NT2/D1 (cell line): ENCODE results near the gene EIF4A3.

Source experiments
- DNase-seq: peaks from one replicate; pipeline ENCODE4 v3.0.0-alpha.2; 2011; ENCODE audit warnings: low read depth, low spot score
- H3K27me3 ChIP-seq: 2 replicates; pipeline ENCODE4 v1.6.0; 2011; ENCODE audit warnings: mild to moderate bottlenecking; ENCODE audit not compliant: insufficient read length, insufficient read depth
- H3K36me3 ChIP-seq: 2 replicates; pipeline ENCODE4 v1.6.1; 2011; ENCODE audit warnings: mild to moderate bottlenecking, low read length, mixed read lengths; ENCODE audit not compliant: insufficient read depth, insufficient read length
- H3K4me1 ChIP-seq: 2 replicates; pipeline ENCODE4 v1.5.1; 2011; ENCODE audit not compliant: insufficient read depth, insufficient read length
- H3K4me3 ChIP-seq: 2 replicates; pipeline ENCODE4 v1.5.1; 2011; ENCODE audit warnings: low read depth; ENCODE audit not compliant: insufficient read length
- H3K9ac ChIP-seq: 2 replicates; pipeline ENCODE4 v1.6.0; 2011; ENCODE audit warnings: low read depth; ENCODE audit not compliant: insufficient read length
- H3K9me3 ChIP-seq: 2 replicates; pipeline ENCODE4 v1.5.1; 2011; ENCODE audit warnings: mild to moderate bottlenecking, low read length; ENCODE audit not compliant: insufficient read depth
- SUZ12 ChIP-seq: IDR thresholded peaks from 2 replicates; pipeline ENCODE4 v1.6.1; 2011; ENCODE audit not compliant: insufficient read length, insufficient read depth; ENCODE audit errors: extremely low read depth
- YY1 ChIP-seq: IDR thresholded peaks from 2 replicates; pipeline ENCODE4 v1.6.1; 2011; ENCODE audit not compliant: insufficient read length, insufficient read depth
- ZNF274 ChIP-seq: IDR thresholded peaks from 2 replicates; pipeline ENCODE4 v1.6.1; 2011; ENCODE audit warnings: mild to moderate bottlenecking, low read depth, low read length

The EIF4A3 gene

GRCh38 chr17:80145076-80146075, 1.6 kb downstream of the EIF4A3 start:
- TF ChIP-seq SUZ12 (no peak), ZNF274 (no peak), YY1 (no peak)
- no peaks in the 10 kb centered on the region for H3K27me3 ChIP-seq
- H3K4me3 ChIP-seq, result peak overlapping the region; percentile 94
- no peaks in the 10 kb centered on the region for H3K9me3 ChIP-seq
- DNase-seq, result no peak
- peaks cover 71% of the 10 kb centered on the region for H3K36me3 ChIP-seq
- peaks cover 6% of the 10 kb centered on the region for H3K4me1 ChIP-seq
- H3K9ac ChIP-seq, result peak overlapping the region; percentile 99

DNA sequence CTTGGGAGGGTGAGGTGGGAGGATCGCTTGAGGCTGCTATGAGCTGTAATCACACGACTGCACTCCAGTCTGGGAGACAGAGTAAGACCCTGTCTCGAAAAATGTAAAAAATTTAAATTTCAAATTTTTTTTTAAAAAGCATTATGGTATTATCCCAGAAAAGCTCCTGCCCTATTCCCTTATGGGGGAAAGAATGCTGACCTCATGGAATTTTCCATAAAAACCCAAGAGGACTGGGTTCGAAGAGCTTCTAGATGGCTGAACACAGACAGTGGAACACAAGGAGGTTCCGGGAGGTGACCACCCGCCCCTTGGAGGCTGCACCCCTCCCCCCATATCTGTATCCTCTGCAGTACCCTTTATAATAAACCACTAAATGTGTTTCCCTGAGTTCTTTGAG, 4.0 kb downstream of the EIF4A3 start:
- H3K9ac ChIP-seq, result no peak overlapping the region
- no peaks in the 10 kb centered on the region for H3K9me3 ChIP-seq
- H3K4me1 ChIP-seq, result peaks cover 4% of the 10 kb centered on the region
- no peaks in the 10 kb centered on the region for H3K27me3 ChIP-seq
- H3K36me3 ChIP-seq, result peaks cover 83% of the 10 kb centered on the region
- no peak for DNase-seq
- H3K4me3 ChIP-seq, result no peak overlapping the region
- TF ChIP-seq YY1 (no peak), SUZ12 (no peak), ZNF274 (no peak)

DNA sequence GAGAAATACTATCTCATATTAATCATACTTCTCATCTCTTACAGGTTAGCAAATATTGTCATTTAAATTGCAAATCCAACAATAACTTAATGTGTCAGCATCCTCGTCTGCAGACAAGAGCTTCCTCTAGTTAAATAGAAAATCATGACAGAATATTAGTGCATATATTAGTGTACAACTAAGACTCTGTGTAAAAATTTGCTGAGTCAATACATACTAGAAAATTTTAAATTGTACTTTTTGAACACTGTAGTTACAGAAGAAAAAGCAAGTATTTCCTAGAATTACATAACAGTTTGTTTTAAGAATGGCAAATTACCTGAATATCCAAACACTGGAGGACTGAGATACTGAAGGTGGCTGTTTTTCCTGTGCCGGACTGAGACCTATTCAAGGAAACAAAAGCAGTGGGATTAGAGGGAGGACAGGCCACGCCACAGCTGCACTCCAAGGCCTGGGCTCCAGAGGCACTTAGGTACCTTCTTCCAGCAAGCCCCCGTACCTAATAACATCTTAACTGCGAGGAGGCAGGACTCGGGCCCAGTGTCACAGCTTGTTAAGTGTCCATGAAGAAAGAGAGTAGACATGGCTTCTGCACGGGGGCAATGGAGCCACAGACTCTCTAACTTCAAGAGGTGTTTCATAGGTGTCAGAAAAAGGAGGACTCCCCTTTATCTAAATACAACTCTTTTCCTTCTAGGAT, 5.3 kb downstream of the EIF4A3 start:
- Histone ChIP-seq H3K36me3 (peaks cover 96% of the 10 kb centered on the region), H3K4me3 (no peak overlapping the region), H3K9ac (no peak overlapping the region), H3K9me3 (no peaks in the 10 kb centered on the region), H3K4me1 (peaks cover 4% of the 10 kb centered on the region), H3K27me3 (no peaks in the 10 kb centered on the region)
- no peak for TF ChIP-seq SUZ12
- TF ChIP-seq YY1, result no peak
- no peak for TF ChIP-seq ZNF274
- no peak for DNase-seq

DNA sequence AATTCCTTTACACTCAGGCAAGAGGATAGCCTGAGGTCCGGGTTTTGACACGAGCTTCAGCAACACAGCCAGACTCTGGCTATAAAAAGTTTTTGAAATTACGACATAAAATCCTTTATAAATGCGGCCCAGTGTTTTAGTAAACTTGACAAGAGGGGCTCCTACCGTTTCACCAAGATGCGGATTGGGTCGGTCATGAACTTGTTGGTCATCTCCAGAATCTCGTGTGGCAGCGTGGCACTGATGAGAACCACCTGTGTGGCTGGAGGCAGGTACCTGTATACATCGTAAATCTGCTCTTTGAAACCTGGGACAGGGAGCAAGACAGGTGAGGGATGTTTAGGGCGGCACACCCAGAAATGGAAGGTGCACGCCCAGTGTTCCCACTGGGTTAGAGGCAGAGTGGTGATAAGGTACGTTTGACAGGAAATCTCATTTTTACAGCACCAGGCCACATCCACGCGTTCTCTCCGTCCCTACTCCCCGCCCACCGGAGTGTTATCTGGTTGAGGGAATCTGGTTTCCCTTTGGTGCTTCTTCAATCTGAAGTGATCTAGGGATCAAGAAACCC, 8.0 kb downstream of the EIF4A3 start:
- no peak for DNase-seq
- no peaks in the 10 kb centered on the region for H3K27me3 ChIP-seq
- H3K36me3 ChIP-seq, result peaks cover 100% of the 10 kb centered on the region
- no peaks in the 10 kb centered on the region for H3K9me3 ChIP-seq
- H3K9ac ChIP-seq, result no peak overlapping the region
- no peak overlapping the region for H3K4me3 ChIP-seq
- peaks cover 4% of the 10 kb centered on the region for H3K4me1 ChIP-seq
- no peak for TF ChIP-seq SUZ12
- TF ChIP-seq YY1, result no peak
- TF ChIP-seq ZNF274, result no peak

GRCh38 chr17:80137131-80137530, 9.8 kb downstream of the EIF4A3 start:
- H3K9ac ChIP-seq, result no peak overlapping the region
- DNase-seq, result no peak
- no peaks in the 10 kb centered on the region for H3K4me1 ChIP-seq
- TF ChIP-seq YY1 (no peak), ZNF274 (no peak), SUZ12 (no peak)
- no peak overlapping the region for H3K4me3 ChIP-seq
- peaks cover 96% of the 10 kb centered on the region for H3K36me3 ChIP-seq
- no peaks in the 10 kb centered on the region for H3K9me3 ChIP-seq
- no peaks in the 10 kb centered on the region for H3K27me3 ChIP-seq

DNA sequence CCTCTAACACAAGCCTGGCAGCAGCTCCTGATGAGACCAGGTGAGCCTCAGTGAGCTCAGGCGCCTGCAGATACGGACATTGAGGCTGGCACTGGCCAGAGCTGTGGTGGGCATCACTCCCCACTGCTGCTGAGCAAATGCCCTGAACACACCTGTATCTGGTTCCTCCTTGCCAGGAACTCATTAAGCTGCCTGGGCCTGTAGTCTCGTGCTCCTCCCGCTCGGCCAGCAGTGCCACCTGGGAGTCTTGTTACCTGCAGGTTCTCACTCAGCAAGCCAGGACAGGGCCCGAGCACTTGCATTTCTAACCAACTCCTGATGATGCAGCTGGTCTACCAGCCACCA, 13.3 kb downstream of the EIF4A3 start:
- no peak for DNase-seq
- Histone ChIP-seq H3K36me3 (peaks cover 61% of the 10 kb centered on the region), H3K9me3 (no peaks in the 10 kb centered on the region), H3K4me1 (peaks cover 4% of the 10 kb centered on the region), H3K27me3 (no peaks in the 10 kb centered on the region), H3K4me3 (no peak overlapping the region), H3K9ac (no peak overlapping the region)
- no peak for TF ChIP-seq ZNF274
- TF ChIP-seq SUZ12, result no peak
- TF ChIP-seq YY1, result no peak

DNA sequence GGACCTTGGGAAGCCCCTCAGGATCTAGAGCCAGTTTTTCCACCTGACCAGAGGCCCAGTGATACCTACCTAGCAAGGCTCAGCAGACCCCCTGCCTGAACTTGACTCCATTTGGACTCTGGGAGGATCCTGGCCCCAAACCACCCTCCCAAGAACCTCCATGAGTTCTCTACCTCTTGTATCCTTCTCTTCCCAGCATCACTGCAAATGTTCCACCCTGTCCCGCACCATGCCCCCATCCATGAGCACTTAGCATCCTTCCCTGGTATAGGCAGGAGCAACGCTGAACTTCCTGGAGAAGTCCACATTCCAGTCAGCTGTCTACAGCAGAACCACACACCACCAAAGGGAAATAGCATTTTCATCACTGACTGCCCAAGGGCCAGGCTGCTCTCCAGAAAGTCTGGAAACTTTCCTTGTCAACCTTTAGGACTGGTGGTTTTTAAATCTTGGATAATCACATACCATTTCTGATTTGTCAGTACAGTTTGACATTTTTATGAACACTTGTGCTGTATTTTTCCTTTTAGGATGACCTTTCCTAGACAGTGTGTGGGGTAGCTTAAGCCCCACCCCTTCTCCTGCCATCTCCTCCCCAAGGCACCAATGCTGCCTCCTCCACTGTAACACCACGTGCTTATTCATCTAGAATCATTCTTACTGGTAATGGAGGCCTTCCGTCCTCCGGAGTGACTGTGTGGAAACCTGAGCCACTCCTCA, 13.9 kb downstream of the EIF4A3 start:
- DNase-seq, result no peak
- no peak for TF ChIP-seq SUZ12
- no peak for TF ChIP-seq YY1
- no peak for TF ChIP-seq ZNF274
- Histone ChIP-seq H3K27me3 (no peaks in the 10 kb centered on the region), H3K4me1 (peaks cover 4% of the 10 kb centered on the region), H3K9me3 (no peaks in the 10 kb centered on the region), H3K36me3 (peaks cover 55% of the 10 kb centered on the region), H3K9ac (no peak overlapping the region), H3K4me3 (no peak overlapping the region)
